GM18508 (cell line): ENCODE measurements around the gene TMC1.
"Not testable (repeated sequence)": the region's sequence is repeated elsewhere in the genome, so short reads cannot be mapped to it uniquely, and the experiment has no call there.

ENCODE experiments used
- ATAC-seq: cut with Tn5 transposase; IDR thresholded peaks from one replicate; pipeline ENCODE4 v1.9.1; 2021; ENCODE audit warnings: moderate number of reproducible peaks; ENCODE audit not compliant: insufficient read depth, unreplicated experiment

Gene TMC1

GRCh38 chr9:72521416-72521815 lies at the start of gene TMC1:
Gene TMC1, plus strand, starts transcription at chr9:72521608. Its CDS starts 127,041 bp downstream, at chr9:72648649.
- not testable (repeated sequence) for ATAC-seq

GRCh38 chr9:72473474-72474261 lies 47.7 kb upstream of the TMC1 start:
- ATAC-seq: peak; percentile 85

GRCh38 chr9:72474676-72475075 lies 46.7 kb upstream of the TMC1 start:
- no peak for ATAC-seq

GRCh38 chr9:72476100-72476499 lies 45.3 kb upstream of the TMC1 start:
- ATAC-seq: no peak

- ATAC-seq: no peak
These were observed 44.6 kb upstream of the TMC1 start for GRCh38 chr9:72476617-72477437.

- no peak for ATAC-seq
These were observed 43.4 kb upstream of the TMC1 start for GRCh38 chr9:72477930-72478518.

- no peak for ATAC-seq
These were observed 42.4 kb upstream of the TMC1 start for GRCh38 chr9:72478966-72479365.

GRCh38 chr9:72480261-72480660 lies 41.1 kb upstream of the TMC1 start:
- not testable (repeated sequence) for ATAC-seq

GRCh38 chr9:72480921-72481320 lies 40.5 kb upstream of the TMC1 start:
- ATAC-seq: no peak

GRCh38 chr9:72485821-72486593 lies 35.4 kb upstream of the TMC1 start:
- ATAC-seq: no peak

- ATAC-seq: no peak
These were observed 34.8 kb upstream of the TMC1 start for GRCh38 chr9:72486594-72486955.

GRCh38 chr9:72487665-72488064 lies 33.7 kb upstream of the TMC1 start:
- ATAC-seq: not testable (repeated sequence)

- no peak for ATAC-seq
These were observed 31.4 kb upstream of the TMC1 start for GRCh38 chr9:72489986-72490385.

- ATAC-seq: no peak
These were observed 30.2 kb upstream of the TMC1 start for GRCh38 chr9:72491242-72491641.

GRCh38 chr9:72494051-72494450 lies 27.4 kb upstream of the TMC1 start:
- no peak for ATAC-seq

GRCh38 chr9:72497447-72498046 lies 23.9 kb upstream of the TMC1 start:
- ATAC-seq: no peak

- no peak for ATAC-seq
These were observed 14.8 kb upstream of the TMC1 start for GRCh38 chr9:72506615-72507014.

GRCh38 chr9:72509053-72509452 lies 12.4 kb upstream of the TMC1 start:
- no peak for ATAC-seq

GRCh38 chr9:72509635-72510034 lies 11.8 kb upstream of the TMC1 start:
- peak; percentile 85 for ATAC-seq

GRCh38 chr9:72521011-72521410 lies 397 bp upstream of the TMC1 start:
- not testable (repeated sequence) for ATAC-seq
